ENCODE data around the gene PLXNA2.

PLXNA2 gene

GRCh38 chr1:208265525-208265924 lies 21.3 kb upstream of the PLXNA2 start:
- DNase-seq = no peak

GRCh38 chr1:208265122-208265469 lies 20.9 kb upstream of the PLXNA2 start:
- no peak for DNase-seq

- no peak for DNase-seq
Observed at GRCh38 chr1:208264469-208265121, 20.4 kb upstream of the PLXNA2 start.

DNA sequence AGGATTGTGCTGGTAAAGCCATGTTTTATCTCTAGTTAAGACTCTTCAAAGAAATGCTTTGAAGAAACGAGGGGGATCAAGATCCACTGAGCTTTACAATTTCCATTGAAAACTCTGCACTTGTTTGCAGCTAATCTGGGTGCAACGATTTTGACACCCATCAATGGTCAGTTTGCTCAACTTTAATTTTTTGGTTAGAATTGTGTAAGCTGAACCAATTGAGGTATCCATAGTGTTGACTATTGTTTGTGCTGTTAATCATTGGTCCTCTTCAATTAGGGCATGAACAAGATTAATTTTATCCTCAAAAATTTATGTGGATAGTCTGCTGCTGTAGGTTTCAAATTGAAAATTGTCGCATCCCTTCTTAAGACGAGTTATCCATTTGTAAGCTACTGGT lies 17.7 kb upstream of the PLXNA2 start:
- DNase-seq = no peak

- DNase-seq = no peak
Observed at GRCh38 chr1:208258277-208258676, 14.1 kb upstream of the PLXNA2 start.

DNA sequence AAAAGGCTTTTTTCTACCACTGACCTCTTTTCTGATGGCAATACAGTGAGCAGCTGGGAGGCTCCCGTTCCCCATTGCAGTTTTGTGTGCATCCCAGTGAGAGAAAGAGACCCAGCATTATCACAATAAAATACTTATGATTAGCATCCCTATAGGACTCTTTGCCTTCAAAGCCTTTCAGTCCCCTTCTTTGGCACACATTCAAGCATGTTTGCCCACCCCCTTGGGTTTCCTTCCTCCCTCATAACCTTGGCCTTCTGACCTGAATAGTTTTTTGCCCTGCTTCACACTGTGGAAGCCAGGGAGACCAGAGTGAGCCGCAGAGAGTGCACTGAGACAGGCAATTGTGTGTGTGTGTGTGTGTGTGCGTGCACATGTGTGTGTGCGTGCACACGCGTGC lies 13.2 kb upstream of the PLXNA2 start:
- no peak for DNase-seq

DNA sequence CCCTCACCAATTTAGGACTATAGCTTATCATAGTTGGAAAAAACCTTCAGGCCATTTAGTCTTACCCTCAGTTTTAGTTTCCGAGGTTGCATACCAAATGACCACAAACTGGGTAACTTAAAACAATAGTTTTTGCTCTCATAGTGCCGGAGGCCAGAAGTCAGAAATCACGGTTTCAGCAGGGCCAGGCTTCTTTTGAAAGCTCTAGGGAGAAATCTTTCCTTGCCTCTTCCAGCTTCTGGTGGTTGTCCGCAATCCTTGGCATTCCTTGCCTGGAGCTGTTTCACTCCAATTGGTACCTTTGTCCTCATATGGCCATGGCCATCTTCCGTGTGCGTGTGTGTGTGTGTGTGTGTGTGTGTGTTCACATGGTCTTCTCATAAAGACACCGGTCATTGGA lies 12.4 kb upstream of the PLXNA2 start:
- DNase-seq = no peak

- DNase-seq = no peak
Observed at GRCh38 chr1:208256091-208256490, 11.9 kb upstream of the PLXNA2 start.

DNA sequence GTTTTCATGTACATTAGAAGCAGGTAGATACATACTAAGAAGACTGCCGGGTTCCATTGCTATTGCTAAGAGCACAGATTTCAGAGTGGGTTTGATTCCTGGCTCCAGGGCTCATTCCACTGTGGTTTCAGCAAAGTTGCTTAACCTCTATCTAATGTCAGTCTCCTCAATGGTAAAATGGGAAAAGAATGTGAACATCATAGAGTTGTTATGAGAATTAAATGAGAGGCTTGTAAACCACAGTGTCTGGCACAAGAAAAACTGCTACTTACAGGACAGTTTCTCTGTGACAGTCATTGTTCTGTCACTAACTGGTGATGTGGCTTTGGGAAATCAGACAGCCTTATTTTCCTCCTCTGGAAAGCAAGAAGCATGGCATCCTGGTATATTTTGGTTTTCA lies 10.7 kb upstream of the PLXNA2 start:
- no peak for DNase-seq

DNA sequence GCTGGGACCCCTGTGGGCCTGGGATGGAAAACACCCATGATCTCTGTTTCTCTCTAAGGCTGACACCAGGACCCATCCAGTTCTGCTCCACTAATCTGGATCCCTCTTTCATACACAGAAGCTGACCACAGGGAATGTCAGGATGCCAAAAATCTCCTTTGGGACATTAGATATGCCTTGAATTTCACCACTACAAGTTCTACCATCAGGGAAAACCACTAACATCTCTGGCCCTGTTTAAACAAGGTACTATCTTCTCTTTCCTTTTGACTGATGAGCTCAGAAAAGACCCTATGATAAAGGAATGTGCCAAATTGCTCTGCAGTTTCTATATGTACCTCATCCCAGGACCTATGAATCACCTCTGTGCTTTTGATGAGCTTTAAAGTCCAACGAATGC lies 10.2 kb upstream of the PLXNA2 start:
- DNase-seq = no peak

- no peak for DNase-seq
Observed at GRCh38 chr1:208252836-208253576, 8.8 kb upstream of the PLXNA2 start.

GRCh38 chr1:208251911-208252835 lies 8.0 kb upstream of the PLXNA2 start:
- DNase-seq = no peak

- DNase-seq = no peak
Observed at GRCh38 chr1:208251015-208251414, 6.8 kb upstream of the PLXNA2 start.

DNA sequence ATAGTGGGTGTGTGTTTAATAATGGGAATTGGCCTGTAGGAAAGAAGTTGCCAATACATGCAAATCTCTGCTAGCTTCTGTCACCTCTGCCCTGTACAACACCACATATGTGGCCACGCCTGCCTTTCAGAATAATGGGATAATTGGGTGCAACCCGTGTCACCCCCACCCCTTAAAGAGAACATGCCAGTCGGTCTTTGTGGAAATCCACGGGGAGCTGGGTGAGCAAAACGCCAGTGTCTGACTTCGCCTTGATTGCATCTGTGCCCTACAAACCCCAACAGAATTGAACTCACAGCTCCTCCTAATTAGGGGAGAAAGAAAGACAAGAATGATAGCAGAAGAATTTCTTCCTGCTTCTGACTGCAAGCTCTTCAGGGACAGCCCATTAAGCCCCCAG lies 6.4 kb upstream of the PLXNA2 start:
- DNase-seq = no peak

- no peak for DNase-seq
Observed at GRCh38 chr1:208248991-208249696, 5.0 kb upstream of the PLXNA2 start.

DNA sequence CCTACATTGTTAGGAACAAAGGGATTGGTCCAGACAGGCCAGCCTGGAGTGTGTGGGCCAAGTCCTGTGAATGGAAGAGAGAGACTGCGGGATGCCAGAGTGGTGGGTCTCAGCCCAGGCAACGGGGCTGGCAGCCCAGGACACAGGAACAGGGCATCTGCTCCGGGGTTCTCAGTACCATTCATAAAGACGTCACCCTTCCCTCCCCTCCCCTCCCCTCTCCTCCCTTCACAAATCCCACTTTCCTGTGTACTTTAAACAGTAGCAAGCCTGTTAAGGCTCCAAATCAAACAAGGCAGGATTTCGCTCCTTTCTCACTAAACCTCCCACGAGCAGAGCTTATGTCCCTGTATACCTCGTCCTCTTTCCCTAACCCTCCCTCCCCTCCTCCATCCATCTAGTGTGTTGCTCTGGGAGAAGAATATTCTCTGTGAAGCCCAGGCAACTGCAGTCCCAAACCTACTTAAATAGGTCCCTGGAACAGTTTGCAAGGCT lies 4.2 kb upstream of the PLXNA2 start:
- DNase-seq = no peak

DNA sequence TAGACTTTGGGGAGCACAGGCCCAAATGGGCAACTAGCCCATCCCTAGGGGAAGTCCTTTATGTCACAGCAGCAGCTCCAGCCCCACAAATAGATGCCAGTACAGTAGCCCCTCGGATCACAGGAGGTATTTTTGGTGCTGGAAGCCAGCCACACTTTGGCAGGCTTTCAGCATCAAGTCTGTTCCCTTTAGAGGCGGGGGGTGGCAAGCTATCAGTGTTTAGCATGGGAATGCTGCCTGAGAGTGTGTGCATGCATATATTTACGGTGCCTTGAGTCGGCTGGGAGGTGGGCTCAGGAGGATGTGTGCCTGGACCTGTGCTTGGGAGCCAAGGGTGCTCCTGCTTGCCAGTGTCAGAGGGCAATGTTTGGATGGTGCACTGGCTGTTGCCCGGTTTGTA lies 3.5 kb upstream of the PLXNA2 start:
- no peak for DNase-seq

- peak; percentile 87 for DNase-seq
Observed at GRCh38 chr1:208245185-208245705, 1.1 kb upstream of the PLXNA2 start.

- no peak for DNase-seq
Observed at GRCh38 chr1:208243527-208243966, 637 bp downstream of the PLXNA2 start.

DNA sequence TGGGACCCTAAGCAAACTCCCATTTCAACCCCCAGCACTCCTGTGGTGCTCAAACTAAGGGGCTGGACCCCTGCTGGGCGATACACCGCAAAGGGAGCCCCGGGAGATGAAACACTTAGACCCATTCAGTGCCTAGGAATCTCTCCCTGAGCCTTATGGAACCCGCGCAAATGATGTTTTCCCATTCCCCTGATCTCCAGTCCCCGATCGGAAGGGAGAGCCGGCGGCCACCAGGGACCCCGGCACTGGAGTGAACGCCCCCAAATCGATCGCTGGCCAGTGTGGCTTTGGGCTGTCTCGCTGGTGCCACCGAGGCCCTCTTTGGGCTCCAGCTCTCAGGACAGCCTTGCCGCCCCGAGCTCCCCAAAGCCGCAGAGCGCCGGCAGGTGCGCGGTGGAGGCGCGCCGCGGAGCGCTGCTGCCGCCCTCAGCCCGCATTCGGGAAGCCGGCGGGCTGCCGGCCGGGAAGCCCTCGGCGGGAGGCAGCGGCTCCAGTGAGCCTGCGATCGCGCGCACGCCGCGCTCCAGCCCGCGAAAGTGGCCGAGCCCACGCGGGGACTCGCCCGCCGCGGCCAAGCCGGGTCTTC lies 1.1 kb downstream of the PLXNA2 start:
- no peak for DNase-seq

- DNase-seq = no peak
Observed at GRCh38 chr1:208242146-208242545, 2.0 kb downstream of the PLXNA2 start.

- no peak for DNase-seq
Observed at GRCh38 chr1:208241512-208241911, 2.7 kb downstream of the PLXNA2 start.
